Activated T-cell treated with anti-CD3 and anti-CD28 coated beads, Interleukin-2, amount 50 U/mL, for 1 hour (primary cell): ENCODE data around the gene TM9SF1.

Experiments used
- DNase-seq: peaks from one replicate; pipeline ENCODE4 v3.0.0-alpha.2; 2020

The TM9SF1 gene, protein sequence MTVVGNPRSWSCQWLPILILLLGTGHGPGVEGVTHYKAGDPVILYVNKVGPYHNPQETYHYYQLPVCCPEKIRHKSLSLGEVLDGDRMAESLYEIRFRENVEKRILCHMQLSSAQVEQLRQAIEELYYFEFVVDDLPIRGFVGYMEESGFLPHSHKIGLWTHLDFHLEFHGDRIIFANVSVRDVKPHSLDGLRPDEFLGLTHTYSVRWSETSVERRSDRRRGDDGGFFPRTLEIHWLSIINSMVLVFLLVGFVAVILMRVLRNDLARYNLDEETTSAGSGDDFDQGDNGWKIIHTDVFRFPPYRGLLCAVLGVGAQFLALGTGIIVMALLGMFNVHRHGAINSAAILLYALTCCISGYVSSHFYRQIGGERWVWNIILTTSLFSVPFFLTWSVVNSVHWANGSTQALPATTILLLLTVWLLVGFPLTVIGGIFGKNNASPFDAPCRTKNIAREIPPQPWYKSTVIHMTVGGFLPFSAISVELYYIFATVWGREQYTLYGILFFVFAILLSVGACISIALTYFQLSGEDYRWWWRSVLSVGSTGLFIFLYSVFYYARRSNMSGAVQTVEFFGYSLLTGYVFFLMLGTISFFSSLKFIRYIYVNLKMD

DNA sequence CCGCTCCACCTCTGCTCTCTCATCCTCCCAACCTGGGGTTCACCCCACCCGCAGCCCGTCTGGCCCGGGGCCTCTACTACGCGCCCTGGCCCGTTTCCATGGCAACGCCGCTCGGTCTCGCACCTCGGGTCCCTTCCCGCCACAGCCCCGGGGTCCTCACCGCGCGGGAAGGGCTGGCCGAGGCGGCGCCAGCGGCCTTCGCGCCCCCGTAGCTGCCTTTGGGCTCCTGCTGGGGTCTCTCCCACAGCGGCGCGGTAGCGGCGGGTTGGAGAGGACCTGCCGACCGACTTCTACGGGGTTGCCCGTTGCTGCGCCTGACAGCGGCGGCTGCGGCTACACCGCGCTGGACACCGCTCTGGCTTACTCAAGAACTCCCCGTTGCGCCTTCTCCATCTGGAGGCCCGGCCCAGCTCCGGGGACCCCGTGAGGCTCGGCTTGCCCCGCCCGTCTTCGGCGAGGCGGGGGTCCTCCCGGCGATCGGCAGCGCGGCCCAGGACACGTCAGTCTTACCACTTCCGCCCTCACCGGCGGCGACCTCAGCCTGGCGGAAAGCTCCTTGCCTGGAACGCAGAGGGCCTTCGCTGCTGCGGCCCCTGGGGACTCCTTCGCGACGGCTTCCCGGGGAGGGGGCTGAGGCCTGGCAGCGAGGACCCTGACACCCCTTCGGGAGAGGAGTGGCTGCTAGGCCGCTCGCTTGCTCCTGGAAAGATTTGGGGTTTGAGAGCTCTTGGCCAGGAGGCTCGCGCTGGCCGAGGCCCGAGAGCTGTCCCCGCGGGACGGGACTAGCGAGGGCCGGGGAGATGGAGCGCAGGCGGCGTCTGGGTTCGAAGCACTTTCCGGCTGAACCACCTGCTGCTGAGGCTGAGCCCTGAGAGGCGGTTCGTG, at the start of gene TM9SF1:
Gene TM9SF1, minus strand, starts transcription at position 256 of the 885 bp plus-strand sequence. CDS start 422 bp downstream, outside the sequence.
- peak; percentile 91 for DNase-seq

DNA sequence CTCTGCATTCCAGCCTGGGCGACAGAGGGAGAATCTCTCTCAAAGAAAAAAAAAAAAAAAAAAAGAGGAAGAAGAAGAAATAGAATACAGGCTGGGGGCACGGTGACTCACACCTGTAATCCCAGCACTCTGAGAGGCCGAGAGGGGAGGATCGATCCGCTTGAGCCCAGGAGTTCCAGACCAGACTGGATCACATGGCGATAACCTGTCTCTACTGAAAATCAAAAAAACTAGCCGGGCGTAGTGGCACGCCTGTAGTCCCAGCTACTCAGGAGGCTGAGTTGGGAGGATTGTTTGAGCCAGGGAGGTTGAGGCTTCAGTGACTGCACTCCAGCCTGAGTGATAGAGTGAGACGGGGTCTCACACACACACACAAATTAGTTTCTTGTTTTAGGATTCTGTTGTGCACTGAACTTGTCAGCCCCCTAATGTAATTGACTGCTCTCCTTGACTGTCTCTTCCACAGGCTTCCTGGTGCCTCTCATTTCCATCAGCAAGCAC, 48.1 kb upstream of the TM9SF1 start:
- no peak for DNase-seq

DNA sequence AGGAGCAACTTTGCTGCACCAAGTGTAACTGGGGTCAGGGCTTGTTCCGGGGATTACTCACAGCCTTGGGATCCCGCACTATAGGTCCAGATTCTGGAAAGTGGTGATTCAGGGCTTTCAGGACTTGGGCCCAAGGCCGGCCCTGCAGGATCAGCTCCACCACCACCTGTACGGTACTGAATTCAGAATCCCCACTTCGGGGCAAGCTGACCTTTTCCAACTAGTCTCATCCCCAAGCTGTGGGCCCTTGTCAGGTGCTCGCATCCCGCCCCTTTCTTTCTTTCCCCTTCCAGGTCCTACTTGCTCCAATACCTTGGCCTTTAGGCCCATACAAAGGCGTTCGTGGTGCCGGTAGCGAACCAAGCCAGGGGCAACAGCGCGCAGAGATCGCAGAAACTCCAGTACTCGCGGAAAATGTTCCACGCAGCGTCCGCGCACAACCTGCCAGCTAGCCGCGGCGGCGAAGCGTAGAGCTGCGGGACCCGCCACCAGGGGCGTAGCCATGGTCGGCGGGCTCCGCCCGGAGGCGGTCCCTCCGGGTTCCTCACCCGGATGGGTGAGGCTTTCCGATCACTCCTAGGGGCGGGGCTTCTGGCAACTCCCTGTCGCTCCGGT, 46.7 kb upstream of the TM9SF1 start:
- peak; percentile 96 for DNase-seq

DNA sequence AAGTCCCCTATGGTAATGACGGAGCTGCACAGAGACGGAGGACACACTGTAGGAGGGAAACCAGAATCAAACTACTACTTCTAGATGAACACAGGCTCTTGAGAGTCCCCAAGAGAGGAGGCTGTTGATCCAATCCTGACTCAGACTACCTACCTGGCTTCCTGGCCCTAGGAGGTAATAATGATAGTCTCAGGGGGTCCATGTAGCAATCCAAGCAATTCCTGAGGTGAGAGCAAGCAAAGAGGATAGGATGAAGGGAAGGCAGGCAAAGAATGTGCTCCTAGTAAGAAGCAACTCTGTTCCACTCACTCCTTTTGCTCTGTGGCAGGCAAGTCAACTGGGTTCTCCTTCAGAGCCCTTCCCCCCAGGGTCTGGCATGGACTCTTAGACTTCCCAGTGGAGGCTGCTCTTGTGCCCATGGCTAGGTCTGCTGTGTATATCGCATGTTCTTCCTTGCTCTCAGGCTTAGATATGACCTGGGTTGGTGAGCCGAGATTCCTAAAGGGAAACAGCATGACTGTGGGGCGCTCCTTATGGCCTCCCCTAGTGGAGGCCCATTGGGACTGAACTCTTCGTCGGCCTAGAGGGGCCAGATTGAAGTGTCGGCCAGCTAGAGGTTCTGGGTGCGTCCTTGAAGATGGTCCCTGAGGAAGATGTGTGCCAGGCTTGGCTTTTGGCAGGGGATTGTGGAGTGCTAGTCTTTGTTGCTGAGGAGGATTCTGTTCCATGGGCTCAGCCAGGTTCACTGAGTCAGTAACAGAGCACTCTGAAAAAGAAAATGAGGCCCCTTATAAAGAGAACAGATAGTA, 45.1 kb upstream of the TM9SF1 start:
- DNase-seq: no peak

DNA sequence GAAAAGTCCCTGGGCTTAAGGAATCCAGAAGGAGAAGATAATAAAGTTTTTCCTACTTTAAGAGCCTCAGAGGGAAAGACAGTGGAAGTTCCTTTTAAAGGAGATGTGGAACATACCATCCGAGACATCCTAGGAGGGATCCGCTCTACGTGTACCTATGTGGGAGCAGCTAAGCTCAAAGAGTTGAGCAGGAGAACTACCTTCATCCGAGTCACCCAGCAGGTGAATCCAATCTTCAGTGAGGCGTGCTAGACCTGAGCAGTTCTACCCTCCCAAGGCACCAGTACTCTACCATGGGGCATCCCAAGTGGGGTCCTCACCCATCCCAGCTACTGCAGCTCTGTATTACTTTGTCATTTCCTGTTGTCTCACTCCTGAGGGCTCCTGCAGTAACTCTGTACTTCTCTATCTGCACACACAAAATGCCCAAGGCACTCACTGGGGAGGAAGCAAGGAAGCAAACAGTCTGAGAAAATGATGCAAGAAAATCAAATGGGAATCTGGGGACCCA, 43.3 kb upstream of the TM9SF1 start:
- no peak for DNase-seq

DNA sequence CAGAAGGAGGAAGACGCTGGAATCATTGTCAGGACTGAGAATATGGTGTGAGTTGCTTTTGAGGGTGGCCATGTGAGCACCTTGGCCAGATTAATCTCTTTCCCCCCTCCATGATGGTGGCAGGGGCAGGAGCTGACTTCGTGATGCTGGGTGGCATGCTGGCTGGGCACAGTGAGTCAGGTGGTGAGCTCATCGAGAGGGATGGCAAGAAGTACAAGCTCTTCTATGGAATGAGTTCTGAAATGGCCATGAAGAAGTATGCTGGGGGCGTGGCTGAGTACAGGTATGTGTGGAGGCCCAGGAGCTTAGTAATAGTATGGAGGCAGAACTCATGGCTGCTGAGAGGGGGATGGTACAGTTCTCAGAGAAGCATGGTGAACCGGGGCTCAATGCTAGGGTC, 42.9 kb upstream of the TM9SF1 start:
- DNase-seq: no peak

DNA sequence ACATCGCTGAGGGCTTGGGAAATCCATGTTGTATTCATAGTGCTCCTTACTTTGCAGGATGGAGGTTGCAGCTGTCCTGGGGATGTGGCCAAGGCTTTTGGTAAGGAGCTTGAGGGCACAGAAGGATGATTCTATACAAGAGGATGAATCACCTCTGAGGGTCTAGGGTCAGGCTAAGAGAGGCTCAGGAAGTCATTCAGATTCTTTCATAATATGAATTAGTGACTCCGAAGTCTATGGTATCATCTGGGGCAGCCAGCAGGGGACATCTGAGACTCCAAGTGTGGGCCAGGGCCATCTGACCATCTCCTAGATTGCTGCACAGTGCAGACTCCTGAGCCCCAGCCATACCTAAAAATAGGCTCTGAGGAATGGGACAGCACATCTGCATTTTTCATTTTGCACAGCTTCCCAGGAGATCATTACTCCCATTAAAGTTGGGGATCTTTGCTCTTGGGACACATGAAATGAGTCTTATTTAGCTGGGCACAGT, 42.3 kb upstream of the TM9SF1 start:
- no peak for DNase-seq

DNA sequence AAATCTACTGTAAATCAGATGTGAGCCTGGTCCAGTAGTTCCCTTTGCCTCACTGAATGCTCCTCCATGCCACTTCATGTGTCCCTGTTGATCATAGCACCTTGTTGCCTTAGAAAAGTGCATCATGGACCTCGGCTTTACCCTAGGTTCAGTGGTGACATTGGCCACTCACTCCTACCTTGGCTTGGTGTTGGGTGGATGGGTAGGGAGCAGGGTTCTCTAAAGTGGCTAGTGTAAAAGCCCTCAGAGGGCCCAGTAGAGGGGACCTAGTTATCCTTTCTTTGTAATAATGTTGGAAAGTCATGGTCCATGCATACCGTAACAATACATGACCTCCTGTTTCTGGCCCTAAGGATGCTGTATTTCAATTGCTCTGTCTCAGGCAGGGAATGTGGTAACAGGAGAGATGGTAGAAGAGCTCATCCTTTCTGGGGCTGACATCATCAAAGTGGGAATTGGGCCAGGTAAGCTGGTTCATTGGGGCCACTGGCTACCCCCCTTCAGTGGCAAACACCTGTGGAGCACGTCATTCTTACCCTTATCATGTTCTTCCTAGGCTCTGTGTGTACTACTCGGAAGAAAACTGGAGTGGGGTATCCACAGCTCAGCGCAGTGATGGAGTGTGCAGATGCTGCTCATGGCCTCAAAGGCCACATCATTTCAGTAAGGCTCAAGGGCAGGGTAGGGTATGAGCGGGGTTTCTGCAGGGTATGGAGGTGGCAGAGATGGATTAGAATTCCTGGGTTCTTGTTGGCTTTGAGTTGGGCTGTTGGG, 41.6 kb upstream of the TM9SF1 start:
- DNase-seq: no peak

DNA sequence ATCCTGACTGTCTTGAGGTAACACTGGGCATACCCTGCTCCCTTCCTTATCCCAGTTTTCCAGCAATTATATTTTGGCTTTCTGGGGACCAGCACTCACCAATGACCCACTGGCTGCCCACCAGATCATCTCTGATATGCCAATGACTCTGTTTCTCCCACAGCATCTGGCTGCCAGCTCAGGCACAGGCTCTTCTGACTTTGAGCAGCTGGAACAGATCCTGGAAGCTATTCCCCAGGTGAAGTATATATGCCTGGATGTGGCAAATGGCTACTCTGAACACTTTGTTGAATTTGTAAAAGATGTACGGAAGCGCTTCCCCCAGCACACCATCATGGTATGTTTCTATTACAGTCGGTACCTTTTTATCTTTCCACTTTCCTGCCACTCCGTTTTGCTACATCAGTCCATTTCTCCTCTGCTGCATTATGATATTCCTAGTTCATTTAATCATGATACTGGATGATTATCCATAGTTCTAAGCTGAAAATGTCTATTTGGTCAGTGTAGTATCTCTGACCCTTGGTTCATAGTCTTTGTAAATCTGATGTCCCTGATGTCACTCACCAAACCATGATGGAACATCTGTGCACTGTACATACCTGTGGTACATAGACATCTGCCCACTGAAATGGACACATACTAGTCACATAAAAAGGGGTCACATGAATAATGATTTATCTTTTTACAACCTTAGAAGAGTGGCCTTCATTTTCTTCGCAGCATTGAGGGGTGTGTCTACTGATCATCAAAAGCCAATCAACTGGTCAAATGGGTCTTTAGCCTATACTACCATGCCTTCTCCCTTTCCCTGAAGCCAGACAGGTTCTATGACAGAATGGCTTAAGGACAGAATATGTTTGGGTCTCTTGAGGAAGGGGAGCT, 40.8 kb upstream of the TM9SF1 start:
- DNase-seq: no peak

DNA sequence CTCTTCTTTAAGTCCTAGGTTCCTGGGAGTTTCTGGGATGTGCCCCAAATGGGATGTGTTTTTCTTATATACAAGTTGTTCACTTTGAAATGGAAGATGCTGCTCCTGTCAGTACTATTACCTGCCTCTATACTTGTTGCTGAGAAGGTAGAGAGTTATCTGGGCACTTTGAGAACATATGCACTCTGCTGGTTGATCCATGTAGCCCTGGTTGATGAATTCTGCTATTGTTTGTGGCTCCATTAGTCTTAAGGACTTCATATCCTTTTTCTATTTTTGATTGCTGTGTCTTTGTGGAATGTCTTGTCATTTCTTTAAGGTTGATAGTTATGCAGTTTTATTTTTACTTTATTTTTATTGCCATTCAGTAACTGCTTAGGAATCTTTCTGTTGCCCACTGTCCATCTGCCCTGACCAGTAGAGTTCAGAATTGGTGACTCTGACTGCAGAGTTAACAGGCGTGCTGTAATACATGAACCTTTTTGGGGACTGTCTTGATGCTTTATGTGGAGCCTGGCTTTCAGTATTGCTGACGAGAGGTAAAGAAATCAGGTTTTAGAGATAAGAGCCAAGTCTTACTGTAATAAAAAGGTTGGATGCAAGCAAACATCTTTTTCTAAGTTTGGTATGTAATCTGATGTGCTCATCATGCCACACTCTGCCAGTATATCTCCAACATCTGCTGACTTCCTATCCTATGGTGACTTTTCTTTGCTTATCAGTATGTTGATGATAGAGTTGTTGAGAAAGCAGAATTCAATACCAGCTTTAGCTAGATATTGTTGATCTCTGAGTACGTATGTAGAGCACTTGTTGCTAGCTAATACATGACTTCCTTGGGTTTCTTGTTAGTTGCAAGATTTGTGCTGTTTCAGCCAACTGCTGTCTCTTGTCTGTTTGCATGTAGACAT, 39.1 kb upstream of the TM9SF1 start:
- no peak for DNase-seq

DNA sequence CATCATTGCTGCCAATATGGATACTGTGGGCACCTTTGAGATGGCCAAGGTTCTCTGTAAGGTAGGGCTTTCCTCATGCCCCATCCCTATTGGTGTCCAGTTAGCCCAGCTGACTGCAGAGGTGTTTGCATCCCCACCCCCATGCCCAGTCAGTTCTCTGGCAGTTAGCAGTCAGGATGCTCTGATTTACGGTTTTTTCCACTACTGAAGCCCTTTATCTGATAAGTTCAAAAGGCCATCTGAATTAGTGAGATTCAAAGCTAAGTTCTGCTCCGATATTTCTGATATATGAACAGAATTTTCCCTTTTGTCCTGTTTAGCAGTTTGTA, 38.3 kb upstream of the TM9SF1 start:
- no peak for DNase-seq

DNA sequence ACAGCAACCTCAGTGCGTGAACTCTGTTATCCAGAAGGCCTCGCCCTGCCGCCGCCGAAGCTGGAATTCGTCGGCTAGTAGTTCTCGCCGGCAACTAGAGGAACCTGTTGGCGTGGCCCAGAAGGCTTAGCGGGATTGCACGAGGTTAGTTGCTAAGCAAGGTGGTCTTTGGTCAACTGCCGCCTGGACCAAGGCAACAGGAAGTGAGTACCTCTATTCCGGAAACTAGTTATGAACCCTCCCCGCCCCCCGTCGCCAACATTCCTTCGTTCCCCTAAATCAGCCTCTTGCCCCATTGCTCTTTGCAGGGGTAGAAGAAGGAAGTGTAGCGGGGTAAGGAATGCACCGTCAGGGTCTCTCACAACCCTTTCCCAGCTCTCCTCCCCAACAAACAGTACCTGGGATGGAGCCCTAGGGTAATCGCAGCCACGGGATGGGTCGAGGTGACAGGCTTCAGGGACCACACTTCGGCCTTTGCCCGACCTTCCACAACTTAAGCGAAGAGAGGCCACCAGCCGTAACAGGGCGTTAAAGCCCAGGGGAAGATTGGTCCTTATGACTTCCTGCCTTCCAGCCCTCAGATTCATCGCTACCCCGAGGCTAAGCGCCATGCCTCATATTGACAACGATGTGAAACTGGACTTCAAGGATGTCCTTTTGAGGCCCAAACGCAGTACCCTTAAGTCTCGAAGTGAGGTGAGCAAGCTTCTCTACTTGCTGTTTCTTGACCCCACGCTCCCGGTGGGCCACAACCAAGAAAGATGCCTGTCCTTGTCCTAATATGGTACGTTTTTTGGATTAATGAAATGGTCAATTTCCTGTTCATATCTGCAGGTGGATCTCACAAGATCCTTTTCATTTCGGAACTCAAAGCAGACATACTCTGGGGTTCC, 37.6 kb upstream of the TM9SF1 start, which contains the start of gene GMPR2:
Gene GMPR2, plus strand, starts transcription at position 285 of the 893 bp plus-strand sequence. Its CDS starts 325 bp downstream, at position 610.
- no peak for DNase-seq

DNA sequence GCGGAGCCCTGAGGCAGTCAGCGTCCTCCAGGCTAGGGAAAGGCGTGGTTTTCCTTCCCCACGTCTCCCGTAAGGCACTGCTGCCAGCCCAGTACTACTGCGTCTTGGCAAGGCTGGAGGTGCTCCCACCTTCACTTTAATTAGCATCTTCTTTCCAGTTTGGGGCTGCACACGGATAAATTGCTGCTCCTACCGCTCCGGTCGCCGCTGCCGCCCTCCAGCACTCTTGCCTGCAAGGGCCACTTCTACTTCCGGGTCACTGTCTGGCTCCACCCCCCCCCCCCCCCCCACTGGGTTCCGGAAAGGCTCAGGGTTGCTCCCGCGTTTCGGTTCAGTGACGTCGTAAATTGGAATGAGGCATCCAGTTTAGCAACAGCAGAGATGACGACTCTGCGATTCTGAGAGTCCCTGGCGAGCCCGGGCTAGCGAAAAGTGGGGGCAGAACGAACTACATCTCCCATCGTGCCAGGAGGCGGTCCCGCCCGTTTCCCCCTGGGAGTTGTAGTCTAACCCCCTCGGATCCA, 36.9 kb upstream of the TM9SF1 start, which contains the start of gene NEDD8:
Gene NEDD8, minus strand, starts transcription at position 247 of the 524 bp plus-strand sequence. Its CDS starts 100 bp downstream, at position 147.
- DNase-seq: peak; percentile 88

DNA sequence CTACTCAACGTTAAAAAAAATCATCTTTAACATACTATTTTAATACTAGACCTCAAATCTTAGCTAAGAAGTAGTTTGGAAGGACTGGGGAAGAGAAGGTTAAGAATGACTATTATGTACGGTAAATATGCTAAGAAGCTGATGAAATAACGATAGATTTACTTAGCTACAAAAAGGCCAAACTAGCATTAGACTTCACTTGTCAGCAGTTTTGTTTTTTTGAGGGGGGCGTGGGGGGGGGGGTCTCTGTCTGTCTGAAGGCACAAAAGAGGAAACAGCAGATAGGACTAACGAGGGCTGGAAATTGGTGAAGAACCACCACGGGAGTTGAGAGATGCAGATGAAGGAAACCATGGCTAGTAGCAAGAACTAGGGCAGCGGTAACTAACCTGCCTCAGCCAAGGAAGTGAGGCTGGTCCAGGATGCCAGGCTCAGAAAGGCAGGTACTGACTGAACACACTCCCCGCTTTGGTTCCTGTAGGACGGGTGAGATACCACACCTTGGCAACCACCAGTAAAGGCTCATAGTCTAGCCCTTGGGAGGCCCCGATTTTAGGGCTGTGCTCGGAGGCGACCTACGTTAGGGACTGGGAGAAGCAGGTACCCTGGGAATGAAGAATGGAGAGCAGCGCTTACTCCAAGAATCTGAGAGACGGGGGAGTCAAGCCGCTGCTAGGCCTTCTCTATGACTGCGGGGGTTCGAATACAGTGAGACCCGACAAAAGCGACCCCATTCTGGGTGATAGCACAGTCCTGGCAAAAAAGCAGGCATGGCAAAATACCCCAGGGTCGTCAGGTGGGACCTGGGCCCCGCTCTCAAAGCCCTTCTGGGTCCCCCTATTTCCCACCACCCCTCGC, 36.3 kb upstream of the TM9SF1 start:
- DNase-seq: no peak

DNA sequence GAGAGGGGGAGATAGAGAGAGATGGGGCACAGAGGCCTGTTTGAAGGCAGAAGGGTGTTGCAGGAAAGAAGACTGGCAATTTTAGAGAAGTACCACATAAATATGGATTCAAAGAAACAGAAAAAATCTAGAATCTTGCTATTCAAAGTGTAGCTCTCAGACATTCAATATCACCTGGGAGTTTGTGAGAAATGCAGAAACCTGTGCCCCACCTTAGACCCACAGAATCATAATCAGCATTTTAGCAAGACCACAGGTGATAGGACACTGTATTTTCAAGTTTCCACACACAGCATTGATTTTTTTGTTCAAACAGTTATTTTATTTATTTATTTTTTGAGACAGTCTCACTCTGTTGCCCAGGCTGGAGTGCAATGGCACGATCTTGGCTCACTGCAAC, 33.7 kb upstream of the TM9SF1 start:
- no peak for DNase-seq

DNA sequence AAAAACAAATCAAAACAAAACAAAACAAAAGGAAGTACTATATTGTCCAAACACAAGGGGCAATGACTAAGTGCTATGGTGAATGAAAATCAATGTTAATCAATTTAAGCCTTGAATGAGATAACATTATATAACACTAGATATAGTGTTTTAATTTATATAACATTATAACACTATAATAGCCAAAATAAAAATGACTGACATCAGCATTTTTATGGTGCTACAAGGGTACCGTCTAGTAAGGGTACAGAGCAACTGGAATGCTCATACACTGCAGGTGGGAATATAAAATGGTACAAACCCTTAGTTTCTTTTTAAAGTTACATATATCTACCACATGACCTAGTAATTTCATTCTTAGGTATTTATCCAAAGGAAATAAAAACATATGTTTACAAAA, 31.2 kb upstream of the TM9SF1 start:
- no peak for DNase-seq
